Muscle of back (tissue), 11 donors: ENCODE results near the gene SHFL. TPM values are rescaled to one million over a fixed set of nuclear protein-coding genes. Genes with fewer than 3 reads are reported as not detected.

Experiments
- DNase-seq, 3 donors: peaks; one replicate each; pipeline versions ENCODE4 v3.0.0 to v3.0.0-alpha.2; 2013
- polyA plus RNA-seq, 10 donors: library from polyadenylated mRNA; unstranded; fragments of 120-200 nt; gene quantifications; one replicate each; pipeline ENCODE4 v1.2.1, GENCODE V29; 2013; ENCODE audit not compliant: insufficient read length in 10 of 10

Gene SHFL
- polyA plus RNA-seq, 10 donors: 7.8 to 14.2 (median 10.6) TPM

DNA sequence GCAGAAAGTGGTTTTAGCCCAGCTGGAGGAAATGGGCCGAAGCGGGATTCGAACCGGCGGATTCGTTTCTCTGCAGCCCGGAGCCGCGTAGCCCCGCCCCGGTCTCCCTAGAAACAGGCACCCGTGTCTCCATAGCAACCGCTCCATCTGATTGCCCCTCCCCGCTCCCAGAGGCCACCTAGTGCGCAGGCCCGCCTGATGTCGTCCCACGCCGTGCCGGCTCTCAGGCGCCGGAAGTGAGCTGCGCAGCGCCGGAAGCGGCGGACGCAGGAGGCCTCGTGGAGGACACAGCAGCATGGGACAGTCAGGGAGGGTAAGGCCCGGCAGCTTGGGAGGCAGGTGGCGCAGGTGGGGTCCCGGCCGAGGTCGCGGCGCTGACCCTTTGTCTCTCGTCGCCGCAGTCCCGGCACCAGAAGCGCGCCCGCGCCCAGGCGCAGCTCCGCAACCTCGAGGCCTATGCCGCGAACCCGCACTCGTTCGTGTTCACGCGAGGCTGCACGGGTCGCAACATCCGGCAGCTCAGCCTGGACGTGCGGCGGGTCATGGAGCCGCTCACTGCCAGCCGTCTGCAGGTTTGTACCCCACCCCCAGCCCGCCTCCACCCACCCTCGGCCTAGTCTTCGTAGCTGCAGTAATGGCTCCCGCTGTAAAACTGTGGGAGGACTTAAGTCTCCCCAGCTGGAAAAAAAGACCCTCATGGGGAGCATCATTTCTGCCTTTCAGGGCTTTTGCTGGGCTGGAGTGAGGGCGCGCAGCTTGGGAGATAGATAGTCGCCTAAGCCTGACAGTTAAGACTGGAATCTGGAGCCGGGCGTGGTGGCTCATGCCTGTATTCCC, 20.2 kb downstream of the SHFL start, which contains the start of gene PPAN:
Gene PPAN (plus strand): TSS at position 263 of the 837 bp plus-strand sequence. CDS start 33 bp downstream, at position 296.
- DNase-seq: peak; percentile 98 to 99 (median 99)

DNA sequence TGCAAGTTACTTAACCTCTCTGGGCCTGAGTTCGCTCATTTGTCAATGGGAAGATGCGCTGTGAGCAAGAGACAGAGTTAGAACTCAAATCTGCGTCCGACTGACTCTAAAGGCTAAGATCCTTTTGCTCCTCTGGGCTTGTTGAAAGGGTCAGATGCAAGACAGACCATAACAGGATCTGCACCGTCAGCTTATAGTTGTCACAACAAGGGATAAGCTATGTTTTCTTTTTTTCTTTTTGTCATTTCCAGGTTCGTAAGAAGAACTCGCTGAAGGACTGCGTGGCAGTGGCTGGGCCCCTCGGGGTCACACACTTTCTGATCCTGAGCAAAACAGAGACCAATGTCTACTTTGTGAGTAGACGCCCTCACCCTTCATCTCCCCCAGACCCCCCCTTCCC, 21.1 kb downstream of the SHFL start:
- DNase-seq: no peak

DNA sequence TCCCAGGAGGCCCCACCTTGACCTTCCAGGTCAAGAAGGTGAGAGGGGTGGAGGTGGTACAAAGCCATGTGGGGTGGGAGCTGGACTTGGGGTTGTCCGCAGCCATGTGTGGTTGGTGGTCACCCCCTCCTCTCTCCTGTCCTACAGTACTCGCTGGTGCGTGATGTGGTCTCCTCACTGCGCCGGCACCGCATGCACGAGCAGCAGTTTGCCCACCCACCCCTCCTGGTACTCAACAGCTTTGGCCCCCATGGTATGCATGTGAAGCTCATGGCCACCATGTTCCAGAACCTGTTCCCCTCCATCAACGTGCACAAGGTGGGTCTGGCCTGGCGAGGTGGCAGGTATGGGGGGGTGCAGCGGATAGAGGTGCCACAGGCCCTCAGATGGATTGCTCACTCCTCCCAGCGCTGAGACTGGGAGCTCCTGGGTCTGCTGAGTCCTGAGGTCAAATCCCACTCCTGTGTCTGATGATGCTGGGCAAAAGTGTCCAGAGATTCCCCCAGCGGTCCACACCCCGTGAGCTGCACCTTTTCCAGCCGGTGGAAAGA, 21.8 kb downstream of the SHFL start:
- no peak for DNase-seq

DNA sequence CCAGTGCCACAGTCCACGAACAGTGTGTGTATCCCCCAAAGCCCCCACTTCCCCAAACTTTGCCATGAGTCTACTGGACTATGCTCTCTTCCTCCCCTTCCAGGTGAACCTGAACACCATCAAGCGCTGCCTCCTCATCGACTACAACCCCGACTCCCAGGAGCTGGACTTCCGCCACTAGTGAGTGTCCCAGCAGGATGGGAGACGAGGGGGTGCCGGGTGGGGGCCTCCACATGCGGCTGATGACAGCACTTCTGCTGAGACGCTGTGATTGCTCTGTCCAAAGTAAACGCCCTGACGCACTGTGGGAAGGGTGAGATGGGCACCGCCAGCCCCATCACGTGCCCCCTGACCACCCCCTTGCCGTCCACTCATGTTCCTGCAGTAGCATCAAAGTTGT, 23.4 kb downstream of the SHFL start:
- no peak for DNase-seq

DNA sequence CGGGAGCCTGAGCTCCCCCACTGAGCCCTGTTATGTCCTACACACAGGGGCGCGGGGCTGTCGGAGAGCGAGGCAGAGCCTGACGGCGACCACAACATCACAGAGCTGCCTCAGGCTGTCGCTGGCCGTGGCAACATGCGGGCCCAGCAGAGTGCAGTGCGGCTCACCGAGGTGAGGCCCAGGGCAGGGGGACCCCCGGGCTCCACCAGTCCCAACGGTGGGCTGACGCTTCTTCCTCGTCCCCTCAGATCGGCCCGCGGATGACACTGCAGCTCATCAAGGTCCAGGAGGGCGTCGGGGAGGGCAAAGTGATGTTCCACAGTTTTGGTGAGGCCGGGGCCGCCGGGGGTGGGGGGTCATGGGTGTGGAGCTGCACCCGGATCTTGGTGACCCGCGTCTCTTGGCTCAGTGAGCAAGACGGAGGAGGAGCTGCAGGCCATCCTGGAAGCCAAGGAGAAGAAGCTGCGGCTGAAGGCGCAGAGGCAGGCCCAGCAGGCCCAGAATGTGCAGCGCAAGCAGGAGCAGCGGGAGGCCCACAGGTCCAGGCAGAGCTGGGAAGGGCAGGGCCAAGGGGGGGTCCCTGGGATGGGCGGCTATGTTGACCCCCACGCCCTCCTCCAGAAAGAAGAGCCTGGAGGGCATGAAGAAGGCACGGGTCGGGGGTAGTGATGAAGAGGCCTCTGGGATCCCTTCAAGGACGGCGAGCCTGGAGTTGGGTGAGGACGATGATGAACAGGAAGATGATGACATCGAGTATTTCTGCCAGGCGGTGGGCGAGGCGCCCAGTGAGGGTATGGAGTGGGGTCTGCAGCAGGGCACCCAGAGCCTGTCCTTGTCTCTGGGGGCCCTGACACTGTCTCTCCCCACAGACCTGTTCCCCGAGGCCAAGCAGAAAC, 24.2 kb downstream of the SHFL start:
- DNase-seq: no peak

DNA sequence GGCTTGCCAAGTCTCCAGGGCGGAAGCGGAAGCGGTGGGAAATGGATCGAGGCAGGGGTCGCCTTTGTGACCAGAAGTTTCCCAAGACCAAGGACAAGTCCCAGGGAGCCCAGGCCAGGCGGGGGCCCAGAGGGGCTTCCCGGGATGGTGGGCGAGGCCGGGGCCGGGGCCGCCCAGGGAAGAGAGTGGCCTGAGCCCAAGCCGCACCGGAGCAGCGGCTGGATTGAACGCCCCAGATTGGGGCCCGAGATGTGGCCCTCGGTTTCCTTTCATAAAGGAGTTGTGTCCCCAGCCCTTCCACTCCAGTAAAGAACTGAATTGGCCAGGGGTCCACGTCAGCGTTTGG, 24.8 kb downstream of the SHFL start:
- no peak for DNase-seq

DNA sequence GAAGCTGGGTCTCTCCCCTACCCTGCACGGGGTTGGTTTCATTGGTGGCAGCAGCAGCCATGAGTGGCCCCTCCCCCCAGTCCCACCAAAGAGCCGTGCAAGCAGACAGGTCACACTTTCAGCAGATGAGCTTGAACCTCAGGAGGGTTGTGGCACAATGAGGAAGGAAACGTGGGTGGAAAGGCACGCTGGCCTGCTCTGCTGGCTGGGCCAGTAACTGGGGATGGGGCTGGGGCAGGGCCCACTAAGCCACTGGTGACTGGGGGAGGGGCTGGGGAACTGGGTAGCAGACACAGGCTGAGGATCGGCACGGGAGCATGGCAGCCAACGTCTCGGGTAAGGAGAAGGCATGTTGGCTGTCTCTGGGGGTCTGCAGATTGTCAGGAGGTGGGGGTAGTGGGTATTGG, 25.3 kb downstream of the SHFL start, which contains the start of gene P2RY11:
Gene P2RY11 (plus strand): TSS at position 289 of the 407 bp plus-strand sequence. CDS start 29 bp downstream, at position 318.
- no peak for DNase-seq

DNA sequence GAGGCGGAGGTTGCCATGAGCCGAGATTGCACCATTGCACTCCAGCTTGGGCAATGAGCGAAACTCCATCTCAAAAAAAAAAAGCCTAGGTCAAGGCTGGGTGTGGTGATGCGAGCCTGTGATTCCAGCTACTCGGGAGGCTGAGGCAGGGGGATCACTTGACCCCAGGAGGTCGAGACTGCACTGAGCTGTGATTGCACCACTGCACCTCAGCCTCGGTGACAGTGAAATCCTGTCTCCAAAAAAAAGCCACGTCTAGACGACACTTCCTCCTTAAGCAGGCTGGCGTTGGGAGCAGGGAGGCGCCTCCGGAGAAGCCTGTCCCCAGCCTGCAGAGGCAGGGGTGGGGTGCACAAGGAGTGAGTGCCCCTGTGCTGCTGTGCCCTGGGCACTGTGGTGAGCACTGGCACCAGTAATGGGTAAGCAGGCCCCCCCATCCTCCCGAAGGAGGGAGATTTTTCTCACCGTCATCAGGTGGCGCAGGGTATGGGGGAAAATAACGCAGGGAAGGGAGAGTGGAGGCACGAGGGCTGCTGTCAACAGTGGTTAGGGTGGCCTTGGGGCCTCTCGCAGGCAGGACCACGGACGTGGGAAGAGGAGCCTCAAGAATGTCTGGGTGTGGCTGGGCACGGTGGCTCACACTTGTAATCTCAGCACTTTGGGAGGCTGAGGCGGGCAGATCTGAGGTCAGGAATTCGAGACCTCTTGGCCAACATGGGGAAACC, 26.1 kb downstream of the SHFL start:
- DNase-seq: no peak

DNA sequence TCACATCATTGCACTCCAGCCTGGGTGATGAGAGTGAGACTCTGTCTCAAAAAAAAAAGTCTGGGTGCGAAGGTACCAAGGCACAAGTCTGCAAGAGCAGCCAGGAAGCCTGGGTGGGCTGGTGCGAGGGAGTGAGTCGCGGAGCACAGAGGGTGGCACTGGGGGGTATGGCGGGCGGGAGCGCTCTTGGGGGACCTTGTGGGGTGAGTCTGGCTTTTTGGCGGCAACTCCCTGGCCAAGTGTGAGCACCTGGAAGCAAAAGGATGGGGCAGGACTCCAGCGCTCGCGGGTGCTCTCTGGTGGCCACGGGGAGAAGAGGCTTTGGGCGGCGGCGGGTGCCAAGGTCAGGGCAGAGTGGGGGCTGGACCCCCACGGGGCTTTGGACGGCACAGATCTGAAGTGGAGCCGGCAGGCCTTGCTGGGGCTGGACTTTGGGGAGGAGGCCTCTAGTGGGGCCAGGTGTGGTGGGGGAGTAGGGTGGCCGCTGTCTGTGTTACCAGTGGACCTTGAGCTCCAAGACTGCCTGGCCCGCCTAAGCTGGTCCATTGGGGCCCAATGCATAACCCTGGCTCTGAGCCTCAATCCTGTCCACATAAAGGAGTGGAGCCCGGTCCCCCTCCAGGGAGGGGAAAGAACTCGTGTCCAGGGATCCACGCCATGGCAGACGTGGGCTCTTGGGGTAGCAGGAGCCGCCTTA, 26.9 kb downstream of the SHFL start:
- no peak for DNase-seq

DNA sequence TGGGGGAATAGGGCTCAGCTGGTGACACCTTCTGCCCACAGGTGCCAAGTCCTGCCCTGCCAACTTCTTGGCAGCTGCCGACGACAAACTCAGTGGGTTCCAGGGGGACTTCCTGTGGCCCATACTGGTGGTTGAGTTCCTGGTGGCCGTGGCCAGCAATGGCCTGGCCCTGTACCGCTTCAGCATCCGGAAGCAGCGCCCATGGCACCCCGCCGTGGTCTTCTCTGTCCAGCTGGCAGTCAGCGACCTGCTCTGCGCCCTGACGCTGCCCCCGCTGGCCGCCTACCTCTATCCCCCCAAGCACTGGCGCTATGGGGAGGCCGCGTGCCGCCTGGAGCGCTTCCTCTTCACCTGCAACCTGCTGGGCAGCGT, 27.5 kb downstream of the SHFL start:
- DNase-seq: no peak

DNA sequence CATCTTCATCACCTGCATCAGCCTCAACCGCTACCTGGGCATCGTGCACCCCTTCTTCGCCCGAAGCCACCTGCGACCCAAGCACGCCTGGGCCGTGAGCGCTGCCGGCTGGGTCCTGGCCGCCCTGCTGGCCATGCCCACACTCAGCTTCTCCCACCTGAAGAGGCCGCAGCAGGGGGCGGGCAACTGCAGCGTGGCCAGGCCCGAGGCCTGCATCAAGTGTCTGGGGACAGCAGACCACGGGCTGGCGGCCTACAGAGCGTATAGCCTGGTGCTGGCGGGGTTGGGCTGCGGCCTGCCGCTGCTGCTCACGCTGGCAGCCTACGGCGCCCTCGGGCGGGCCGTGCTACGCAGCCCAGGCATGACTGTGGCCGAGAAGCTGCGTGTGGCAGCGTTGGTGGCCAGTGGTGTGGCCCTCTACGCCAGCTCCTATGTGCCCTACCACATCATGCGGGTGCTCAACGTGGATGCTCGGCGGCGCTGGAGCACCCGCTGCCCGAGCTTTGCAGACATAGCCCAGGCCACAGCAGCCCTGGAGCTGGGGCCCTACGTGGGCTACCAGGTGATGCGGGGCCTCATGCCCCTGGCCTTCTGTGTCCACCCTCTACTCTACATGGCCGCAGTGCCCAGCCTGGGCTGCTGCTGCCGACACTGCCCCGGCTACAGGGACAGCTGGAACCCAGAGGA, 28.0 kb downstream of the SHFL start:
- no peak for DNase-seq

DNA sequence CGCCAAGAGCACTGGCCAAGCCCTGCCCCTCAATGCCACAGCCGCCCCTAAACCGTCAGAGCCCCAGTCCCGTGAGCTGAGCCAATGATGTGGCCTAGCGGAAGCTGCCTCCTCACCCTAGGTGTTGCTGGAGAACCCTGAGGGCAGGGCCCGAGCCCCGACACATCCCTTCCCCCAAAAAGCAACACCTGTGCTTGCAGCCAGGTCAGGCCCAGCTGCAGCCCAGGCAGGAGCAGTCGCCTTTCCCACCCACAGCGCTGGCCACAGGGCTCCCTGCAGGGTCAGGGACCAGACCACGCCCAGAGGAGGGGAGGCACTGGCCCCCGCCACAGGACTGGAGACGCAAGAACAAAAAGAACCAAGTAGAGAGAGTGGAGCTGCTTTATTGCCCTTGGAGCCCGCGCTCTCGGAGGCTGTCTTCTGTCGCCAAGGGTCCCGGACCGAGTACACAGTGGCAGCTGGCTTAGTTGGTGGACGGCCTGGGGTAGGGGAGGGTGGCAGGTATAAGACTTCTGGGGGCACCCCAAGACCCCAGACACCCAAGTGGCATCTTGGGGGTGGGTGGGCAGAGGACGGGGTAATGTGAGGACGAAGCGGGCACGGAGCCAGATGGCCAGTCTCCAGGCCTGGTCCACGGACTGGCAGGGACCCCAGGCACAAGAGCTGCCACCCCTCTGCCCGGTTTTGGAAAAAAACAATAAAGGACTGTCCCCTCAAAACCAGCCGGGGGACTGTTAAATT, 28.7 kb downstream of the SHFL start:
- no peak for DNase-seq

DNA sequence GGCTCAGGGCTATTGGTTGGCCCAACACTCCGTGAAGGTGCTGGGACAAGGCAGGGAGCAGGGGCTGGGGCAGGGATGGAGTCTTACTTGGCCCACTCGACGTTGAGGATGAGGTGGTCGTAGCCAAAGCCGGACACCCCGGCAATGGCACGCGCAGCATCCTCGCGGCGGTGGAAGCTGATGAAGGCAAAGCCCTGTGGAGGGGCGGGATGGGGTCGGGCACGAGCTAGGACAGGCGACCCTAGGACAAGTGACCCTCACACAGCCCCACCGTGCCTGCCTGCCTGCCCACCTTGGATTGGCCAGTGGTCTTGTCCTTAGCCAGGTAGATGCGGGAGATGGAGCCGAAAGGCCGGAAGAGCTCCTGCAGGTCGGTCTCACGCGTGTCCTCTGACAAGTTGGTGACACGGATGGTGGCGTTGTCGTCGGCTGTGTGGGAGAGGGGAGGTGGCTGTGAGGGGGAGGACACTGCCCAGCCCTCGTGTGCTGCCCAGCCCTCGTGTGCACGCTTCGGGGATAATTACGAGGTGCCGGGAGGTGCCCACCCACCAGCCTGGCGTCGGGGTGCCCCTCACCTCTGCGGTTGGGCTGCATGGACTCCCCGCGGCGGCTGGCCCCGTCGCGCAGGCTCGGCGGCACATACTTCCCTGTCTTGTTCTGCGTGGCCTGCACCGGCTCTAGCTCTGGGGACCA, 29.4 kb downstream of the SHFL start:
- no peak for DNase-seq

DNA sequence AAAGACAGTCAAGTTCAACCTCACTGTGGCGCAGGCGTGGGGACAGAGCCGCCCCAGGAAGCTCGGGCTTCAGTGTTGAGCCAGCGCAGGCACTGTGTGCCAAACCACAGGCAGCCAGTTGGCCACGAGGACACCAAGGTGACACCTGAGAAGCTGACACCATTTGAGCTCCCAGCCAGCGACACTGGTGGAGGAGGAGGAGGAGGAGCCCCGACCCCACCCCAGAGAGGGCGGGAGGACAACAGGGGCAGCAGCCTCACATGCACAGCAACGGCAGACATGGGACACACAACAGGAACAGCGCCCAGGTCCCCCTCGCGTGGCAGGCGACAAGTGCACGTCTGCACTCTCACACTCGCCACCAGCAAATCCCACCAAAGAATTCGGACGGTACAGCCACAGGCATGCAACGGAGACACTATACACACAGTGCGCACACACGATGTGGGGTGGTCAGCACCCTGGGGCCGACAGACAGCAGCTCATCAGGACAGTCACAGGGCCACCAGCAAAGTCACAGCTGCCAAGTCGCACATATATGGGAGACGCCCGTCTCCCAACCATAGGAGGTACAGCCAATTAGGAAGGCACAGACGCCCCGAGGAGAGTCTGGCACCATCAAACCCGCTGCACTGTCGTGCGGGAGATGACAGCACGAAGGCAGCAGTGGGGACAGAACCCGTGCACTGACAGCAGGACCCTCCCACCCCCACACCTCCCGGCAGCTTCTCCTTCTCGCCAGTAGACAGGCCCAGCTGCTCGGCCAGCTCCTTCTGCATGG, 30.2 kb downstream of the SHFL start:
- no peak for DNase-seq

DNA sequence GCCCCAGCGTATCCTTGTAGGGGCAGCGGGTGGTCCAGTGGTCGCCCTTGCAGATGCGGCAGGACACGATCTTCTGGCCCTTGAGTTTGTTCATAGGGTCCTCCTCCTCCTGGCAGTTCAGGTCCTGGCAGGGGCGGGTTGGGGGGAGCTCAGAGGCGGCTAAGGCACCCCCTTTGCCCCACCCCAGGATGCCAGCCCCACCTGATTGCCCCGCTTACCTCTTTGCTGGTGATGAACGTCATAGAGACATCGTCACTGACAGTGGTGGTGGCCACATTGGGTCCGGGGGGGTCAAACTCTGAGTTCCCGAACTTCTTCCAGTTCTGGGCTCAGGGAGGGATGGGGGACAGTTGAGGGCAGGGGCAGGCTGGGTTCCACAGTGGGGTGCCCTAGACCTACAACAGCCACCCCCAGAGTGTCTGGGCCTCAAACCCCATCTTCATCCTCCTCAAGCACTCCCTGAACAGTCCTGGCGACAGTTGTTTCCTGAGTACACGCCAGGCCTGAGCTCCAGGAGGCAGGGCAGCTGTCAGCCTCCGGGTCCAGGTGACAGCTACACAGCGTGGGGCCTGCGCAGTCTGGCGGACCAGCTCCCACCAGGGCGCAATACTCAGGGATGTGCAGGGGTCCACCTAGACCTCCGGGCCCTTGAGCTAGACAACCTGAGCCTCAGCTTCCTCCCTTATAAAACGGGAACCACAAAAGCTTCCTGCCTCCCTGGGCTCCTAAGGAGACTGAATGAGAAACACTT, 30.9 kb downstream of the SHFL start:
- no peak for DNase-seq

DNA sequence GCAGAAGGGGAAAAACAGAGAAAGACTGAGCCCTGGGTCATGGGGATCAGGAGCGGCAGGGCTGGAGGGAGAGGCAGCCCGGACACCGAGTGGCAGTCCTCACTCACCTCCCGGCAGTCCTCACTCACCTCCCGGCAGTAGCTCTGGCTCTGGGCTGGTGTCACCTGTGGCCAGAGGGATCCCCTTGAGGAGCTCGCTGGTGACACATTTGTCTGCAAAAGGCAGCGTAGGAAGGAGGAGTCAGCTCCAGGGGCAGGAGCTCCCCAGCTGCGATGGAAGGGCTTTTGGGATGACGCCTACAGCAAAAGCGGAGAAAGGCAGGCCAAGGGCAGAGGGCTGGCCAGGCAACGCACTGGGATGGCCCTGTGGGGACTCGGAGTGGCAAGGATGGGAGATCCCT, 32.8 kb downstream of the SHFL start:
- no peak for DNase-seq

DNA sequence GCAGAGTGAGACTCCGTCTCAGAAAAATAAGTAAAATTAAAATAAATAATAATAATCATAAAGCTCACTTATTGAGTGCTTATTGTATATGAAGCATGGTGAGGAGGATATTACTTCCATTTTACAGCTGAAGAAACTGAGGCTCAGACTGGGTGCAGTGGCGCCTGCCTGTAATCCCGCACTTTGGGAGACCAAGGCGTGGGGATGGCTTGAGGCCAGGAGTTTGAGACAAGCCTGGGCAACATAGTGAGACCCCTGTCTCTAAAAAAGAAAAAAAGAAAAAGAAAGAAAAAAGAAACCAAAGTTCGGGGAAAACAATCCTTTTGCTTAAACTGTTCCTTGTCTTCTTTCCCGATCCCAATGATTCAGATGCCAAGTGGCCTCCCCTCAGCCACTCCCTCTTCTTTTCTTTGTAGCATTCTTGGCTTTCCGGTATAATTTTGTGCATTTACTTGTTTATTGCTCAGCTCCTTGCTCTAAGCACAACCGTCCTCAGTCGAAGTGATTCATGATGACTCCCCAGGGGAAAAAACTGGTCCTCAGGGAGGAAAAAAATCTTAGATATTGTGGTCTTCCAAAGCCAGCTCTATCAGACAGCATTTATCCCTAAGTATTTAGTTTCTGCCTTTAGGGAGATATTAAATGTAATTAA, 34.5 kb downstream of the SHFL start:
- DNase-seq: peak; percentile 71 to 81 (median 73)
